ENCODE results near the gene DNAI4.

DNA sequence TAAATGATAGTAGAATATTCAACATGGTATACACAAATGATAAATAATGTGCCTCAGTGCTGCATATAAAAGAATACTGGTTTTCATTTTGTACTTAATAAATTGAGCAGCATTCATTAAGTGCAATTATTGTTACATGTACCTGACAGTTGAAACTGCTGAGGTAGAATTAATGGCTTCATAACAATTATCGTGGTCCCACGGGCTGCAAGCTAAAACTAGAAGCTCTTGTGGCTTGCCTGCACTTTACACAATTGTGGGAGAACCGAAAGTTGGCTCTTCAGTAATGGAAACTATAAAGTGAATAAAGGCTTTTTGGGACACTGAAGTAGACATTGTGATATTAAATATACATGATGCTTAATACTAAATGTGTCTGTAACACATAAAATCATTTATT lies 146.8 kb downstream of the DNAI4 start:
- TF ChIP-seq, protein P1, sequence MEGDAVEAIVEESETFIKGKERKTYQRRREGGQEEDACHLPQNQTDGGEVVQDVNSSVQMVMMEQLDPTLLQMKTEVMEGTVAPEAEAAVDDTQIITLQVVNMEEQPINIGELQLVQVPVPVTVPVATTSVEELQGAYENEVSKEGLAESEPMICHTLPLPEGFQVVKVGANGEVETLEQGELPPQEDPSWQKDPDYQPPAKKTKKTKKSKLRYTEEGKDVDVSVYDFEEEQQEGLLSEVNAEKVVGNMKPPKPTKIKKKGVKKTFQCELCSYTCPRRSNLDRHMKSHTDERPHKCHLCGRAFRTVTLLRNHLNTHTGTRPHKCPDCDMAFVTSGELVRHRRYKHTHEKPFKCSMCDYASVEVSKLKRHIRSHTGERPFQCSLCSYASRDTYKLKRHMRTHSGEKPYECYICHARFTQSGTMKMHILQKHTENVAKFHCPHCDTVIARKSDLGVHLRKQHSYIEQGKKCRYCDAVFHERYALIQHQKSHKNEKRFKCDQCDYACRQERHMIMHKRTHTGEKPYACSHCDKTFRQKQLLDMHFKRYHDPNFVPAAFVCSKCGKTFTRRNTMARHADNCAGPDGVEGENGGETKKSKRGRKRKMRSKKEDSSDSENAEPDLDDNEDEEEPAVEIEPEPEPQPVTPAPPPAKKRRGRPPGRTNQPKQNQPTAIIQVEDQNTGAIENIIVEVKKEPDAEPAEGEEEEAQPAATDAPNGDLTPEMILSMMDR (conservative IDR thresholded peaks at IDR 0.05 in 1 of 2, IDR thresholded peaks at IDR 0.05 in 1 of 2; ENCODE audit: low read depth in 1 of 2, low read length in 2 of 2): no peak
- no peak for TF ChIP-seq EZH2 (IDR thresholded peaks at IDR 0.05; ENCODE audit: low read length, missing control alignments)

Measured in fibroblast of lung (primary cell).